Smooth muscle cell (in vitro differentiated cells): ENCODE measurements around the gene CSNK2B. TPM values are rescaled to one million over a fixed set of nuclear protein-coding genes. Genes with fewer than 3 reads are reported as not detected.

Experiments used
- DNase-seq: peaks from one replicate; lab custom pipeline; 2025; ENCODE audit not compliant: unreplicated experiment; lab: John Stamatoyannopoulos, UW
- H2AFZ ChIP-seq: fragments of 200-600 bp; sonication (generic); 2 replicates; pipeline ENCODE4 v1.6.0; 2016; ENCODE audit warnings: antibody characterized with exemption, low read depth, mild to moderate bottlenecking
- H3F3A ChIP-seq: fragments of 200-600 bp; sonication (generic); 2 replicates; pipeline ENCODE4 v1.6.0; 2017; ENCODE audit warnings: antibody characterized with exemption, low read depth
- H3K27ac ChIP-seq: fragments of 200-600 bp; sonication (generic); 2 replicates; pipeline ENCODE4 v1.5.1; 2016; ENCODE audit warnings: low read depth, mild to moderate bottlenecking
- H3K27me3 ChIP-seq: fragments of 200-600 bp; sonication (generic); 2 replicates; pipeline ENCODE4 v1.6.1; 2016; ENCODE audit warnings: low read depth, mild to moderate bottlenecking
- H3K36me3 ChIP-seq: fragments of 200-600 bp; sonication (generic); 2 replicates; pipeline ENCODE4 v1.5.1; 2016; ENCODE audit warnings: low read depth
- H3K4me1 ChIP-seq: fragments of 200-600 bp; sonication (generic); 2 replicates; pipeline ENCODE4 v1.5.1; 2016; ENCODE audit warnings: low read depth
- H3K4me2 ChIP-seq: fragments of 200-600 bp; sonication (generic); 2 replicates; pipeline ENCODE4 v1.6.0; 2016; ENCODE audit warnings: mild to moderate bottlenecking
- H3K4me3 ChIP-seq: fragments of 200-600 bp; sonication (generic); 2 replicates; pipeline ENCODE4 v1.5.1; 2016; ENCODE audit warnings: mild to moderate bottlenecking
- H3K79me2 ChIP-seq: fragments of 200-600 bp; sonication (generic); 2 replicates; pipeline ENCODE4 v1.6.0; 2016; ENCODE audit warnings: low read depth, mild to moderate bottlenecking
- H3K9ac ChIP-seq: fragments of 200-600 bp; sonication (generic); 2 replicates; pipeline ENCODE4 v1.6.0; 2016; ENCODE audit warnings: low read depth
- H3K9me3 ChIP-seq: fragments of 200-600 bp; sonication (generic); replicated peaks from 2 replicates; pipeline ENCODE4 v1.5.1; 2016; ENCODE audit warnings: low read depth
- H4K20me1 ChIP-seq: fragments of 200-600 bp; sonication (generic); 2 replicates; pipeline ENCODE4 v1.6.0; 2016; ENCODE audit warnings: low read depth
- WGBS: methylation state at CpG from one replicate; pipeline ENCODE4 v1.1.7; 2016; ENCODE audit warnings: low lambda C conversion rate; 5-methylcytosine and 5-hydroxymethylcytosine counted together
- polyA plus RNA-seq: library from polyadenylated mRNA; unstranded; fragments of >200 nt; fragmentation: Nextera tagmentation; extraction: Ambion mirVana; gene quantifications from 2 replicates; pipeline ENCODE4 v1.2.1, GENCODE V29; 2016
- total RNA-seq: library from RNA; depleted of rRNA; stranded (reverse); fragments of >200 nt; gene quantifications from 2 replicates; pipeline ENCODE4 v1.2.3, GENCODE V29; 2014
- TF ChIP-seq, protein P1 (sequence below): fragments of 200-600 bp; sonication (generic); IDR thresholded peaks from 2 replicates; pipeline ENCODE4 v1.5.1; 2017; ENCODE audit warnings: borderline replicate concordance, mild to moderate bottlenecking, antibody characterized with exemption; ENCODE audit not compliant: insufficient read depth, poor library complexity, severe bottlenecking

The CSNK2B gene
- total and polyA plus RNA-seq, 2 experiments from 2014 or later, result 195 to 313 TPM

DNA sequence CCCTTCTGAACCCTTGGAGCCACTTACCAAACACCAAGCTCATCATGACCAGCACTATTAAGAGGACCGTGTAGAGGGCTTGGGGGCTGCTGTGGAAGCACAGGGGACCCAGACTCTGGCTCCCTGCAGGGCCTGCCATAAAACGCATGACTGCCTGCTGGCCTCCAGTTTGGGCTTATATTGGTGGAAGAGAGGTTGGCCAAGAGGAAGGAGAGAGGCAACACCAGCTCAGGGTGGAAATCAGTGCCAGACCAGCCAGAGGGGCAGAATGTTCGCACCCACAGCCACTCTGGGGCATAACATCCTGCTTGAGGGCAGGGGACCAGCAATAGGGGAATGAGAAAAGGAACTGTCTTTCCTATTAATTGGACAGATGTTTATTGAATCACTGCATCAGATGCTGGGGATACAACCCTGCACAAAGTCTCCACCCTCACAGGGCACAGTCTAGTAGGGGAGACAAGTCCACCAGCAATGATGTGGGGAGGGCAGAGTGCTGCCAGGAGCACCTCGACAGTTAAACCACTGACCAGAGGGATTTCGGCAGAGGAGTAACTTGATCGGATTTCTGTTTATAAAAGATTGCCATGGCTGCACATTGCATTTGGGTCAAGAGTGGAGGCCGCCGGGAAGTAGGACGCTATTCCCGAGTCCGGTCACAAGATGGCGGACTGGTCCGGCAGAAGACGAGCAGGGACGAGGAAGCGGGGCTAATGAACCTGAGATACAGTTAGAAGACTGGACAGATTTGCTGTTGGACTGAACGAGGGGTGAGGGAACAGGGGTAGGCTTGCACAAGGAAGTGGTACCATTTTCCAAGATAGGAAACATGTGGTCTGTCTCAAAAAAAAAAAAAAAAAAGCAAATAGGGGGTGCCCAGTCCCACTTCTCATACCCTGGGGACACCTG is 14.6 kb downstream of the CSNK2B start, which contains the start of gene LY6G5C:
LY6G5C (minus strand) TSS at position 842 of the 909 bp plus-strand sequence; CDS start at position 148, 694 bp downstream.
- no peaks in the 10 kb centered on the region for H3K9me3 ChIP-seq
- H2AFZ ChIP-seq, result peak within 1 kb of the TSS; percentile 70
- no peak within 1 kb of the TSS for H3K27ac ChIP-seq
- peak; percentile 28 for DNase-seq
- H4K20me1 ChIP-seq, result no peaks in the 10 kb centered on the region
- peak within 1 kb of the TSS; percentile 28 for H3K9ac ChIP-seq
- peak within 1 kb of the TSS; percentile 60 for H3K4me3 ChIP-seq
- no peaks in the 10 kb centered on the region for H3K79me2 ChIP-seq
- no peaks in the 10 kb centered on the region for H3F3A ChIP-seq
- no peaks in the 10 kb centered on the region for H3K27me3 ChIP-seq
- no peaks in the 10 kb centered on the region for H3K36me3 ChIP-seq
- 13% methylated on average over 17 of the region's 17 CpGs for WGBS
- peak within 1 kb of the TSS; percentile 100 for H3K4me2 ChIP-seq
- peaks cover 14% of the 10 kb centered on the region for H3K4me1 ChIP-seq
- TF ChIP-seq, protein P1, sequence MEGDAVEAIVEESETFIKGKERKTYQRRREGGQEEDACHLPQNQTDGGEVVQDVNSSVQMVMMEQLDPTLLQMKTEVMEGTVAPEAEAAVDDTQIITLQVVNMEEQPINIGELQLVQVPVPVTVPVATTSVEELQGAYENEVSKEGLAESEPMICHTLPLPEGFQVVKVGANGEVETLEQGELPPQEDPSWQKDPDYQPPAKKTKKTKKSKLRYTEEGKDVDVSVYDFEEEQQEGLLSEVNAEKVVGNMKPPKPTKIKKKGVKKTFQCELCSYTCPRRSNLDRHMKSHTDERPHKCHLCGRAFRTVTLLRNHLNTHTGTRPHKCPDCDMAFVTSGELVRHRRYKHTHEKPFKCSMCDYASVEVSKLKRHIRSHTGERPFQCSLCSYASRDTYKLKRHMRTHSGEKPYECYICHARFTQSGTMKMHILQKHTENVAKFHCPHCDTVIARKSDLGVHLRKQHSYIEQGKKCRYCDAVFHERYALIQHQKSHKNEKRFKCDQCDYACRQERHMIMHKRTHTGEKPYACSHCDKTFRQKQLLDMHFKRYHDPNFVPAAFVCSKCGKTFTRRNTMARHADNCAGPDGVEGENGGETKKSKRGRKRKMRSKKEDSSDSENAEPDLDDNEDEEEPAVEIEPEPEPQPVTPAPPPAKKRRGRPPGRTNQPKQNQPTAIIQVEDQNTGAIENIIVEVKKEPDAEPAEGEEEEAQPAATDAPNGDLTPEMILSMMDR, result peak; percentile 62

DNA sequence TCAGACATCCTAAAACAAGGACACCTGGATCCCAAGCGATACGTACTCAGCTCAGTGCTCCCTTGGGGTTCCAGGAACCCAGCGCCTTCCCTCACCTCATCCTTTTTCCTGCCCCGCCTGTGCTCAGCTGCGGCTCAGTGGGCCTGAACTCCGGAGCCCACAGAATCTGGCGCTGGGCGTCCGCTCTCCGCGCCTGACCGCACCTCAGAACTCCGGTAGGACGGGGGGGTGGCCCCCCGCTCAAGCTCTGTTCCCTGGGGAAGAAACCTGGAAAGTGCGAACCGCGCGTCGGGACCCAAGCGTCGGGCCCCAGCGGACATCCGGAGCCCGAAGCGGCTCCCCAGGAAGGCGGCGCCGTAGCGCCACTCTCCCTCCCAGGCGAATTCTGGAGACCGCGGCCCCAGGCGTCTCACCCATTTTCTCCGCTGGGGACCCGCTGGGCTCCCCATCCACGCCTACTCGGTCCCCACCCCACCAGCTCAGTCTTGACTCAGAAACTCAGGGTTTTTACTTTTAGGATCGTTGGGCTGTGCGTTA is 15.3 kb downstream of the CSNK2B start:
- TF ChIP-seq, protein P1, result no peak
- no peak for DNase-seq
- Histone ChIP-seq H3K4me2 (peak overlapping the region; percentile 100), H3K9me3 (no peaks in the 10 kb centered on the region), H4K20me1 (no peaks in the 10 kb centered on the region), H3K27ac (no peak overlapping the region), H3K27me3 (no peaks in the 10 kb centered on the region), H3K36me3 (no peaks in the 10 kb centered on the region), H3K4me3 (peak overlapping the region; percentile 60), H3F3A (no peaks in the 10 kb centered on the region), H2AFZ (peak overlapping the region; percentile 70), H3K4me1 (peaks cover 14% of the 10 kb centered on the region), H3K79me2 (no peaks in the 10 kb centered on the region), H3K9ac (peak overlapping the region; percentile 28)
- WGBS, result 2% methylated on average over 40 of the region's 40 CpGs

DNA sequence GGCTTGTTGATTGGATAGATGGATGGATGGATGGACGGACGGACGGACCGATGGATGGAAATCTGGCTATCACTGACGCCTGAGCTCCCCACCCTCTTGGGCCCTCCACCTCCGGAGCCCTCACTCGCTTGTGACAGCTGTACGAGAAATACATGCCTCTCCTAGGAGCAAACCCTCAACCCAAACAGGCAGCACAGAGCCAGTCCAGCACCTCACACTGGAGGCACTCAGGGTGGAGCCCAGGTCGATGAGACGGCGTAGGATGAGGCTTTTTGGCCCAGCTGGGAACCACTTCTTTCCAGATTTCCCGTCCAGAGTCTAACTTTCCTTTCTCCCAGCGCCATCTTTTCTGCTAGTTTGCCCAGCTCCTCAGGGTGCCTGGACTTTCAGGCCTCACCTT is 17.7 kb downstream of the CSNK2B start:
- no peaks in the 10 kb centered on the region for H3F3A ChIP-seq
- no peaks in the 10 kb centered on the region for H3K79me2 ChIP-seq
- no peaks in the 10 kb centered on the region for H4K20me1 ChIP-seq
- 77% methylated on average over 13 of the region's 13 CpGs for WGBS
- H3K4me2 ChIP-seq, result peak overlapping the region; percentile 83
- no peaks in the 10 kb centered on the region for H3K27me3 ChIP-seq
- no peak for DNase-seq
- no peak overlapping the region for H3K9ac ChIP-seq
- no peak overlapping the region for H2AFZ ChIP-seq
- H3K4me1 ChIP-seq, result peaks cover 14% of the 10 kb centered on the region
- no peak overlapping the region for H3K27ac ChIP-seq
- no peaks in the 10 kb centered on the region for H3K9me3 ChIP-seq
- H3K36me3 ChIP-seq, result no peaks in the 10 kb centered on the region
- TF ChIP-seq, protein P1, result no peak
- peak overlapping the region; percentile 38 for H3K4me3 ChIP-seq
